NAMALWA (cell line): ENCODE measurements around the gene PHF20.
"Not testable (repeated sequence)": the region's sequence is repeated elsewhere in the genome, so short reads cannot be mapped to it uniquely, and the experiment has no call there.

Experiments
- DNase-seq: peaks from one replicate; pipeline ENCODE4 v3.0.0-alpha.2; 2015; ENCODE audit warnings: low spot score

The PHF20 gene

DNA sequence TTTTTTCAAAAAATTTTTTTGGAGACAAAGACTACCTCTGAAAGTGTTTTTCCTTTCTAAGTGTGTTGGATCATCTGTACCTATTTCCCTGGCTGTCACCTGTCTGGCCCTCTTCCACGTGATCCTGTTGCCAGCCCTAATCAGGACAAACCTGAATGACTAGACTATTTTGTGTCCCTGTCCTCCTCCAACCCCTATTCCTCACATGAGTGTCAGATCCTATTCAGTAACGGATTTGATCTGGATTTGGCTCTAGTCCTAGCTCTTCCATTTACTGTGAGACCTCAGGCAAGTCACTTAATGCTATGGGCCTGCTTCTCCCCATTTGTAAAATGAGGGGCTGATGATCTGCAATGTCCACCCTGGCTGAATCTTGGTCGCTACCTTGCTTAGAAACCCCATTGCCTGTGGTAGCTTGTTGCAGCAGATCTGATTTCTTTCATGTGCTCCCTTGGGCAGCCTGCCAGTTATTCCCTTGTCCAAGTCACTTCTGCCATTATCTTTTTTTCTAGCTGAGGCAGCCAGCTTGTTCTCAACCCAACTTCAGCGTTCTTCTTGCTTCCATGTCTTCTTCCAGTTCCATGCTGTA lies 4.8 kb downstream of the PHF20 start:
- no peak for DNase-seq

DNA sequence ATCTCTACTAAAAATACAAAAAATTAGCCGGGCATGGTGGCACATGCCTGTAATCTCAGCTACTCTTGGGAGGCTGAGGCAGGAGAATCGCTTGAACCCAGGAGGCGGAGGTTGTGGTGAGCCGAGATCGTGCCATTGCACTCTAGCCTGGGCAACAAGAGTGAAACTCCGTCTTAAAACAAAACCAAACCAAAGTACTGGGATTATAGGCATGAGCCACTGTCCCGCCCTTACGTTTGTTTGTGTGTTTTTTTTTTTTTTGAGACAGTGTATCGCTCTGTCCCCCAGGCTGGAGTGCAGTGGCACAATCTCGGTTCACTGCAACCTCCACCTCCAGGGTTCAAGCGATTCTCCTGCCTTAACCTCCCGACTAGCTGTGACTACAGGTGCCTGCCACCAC lies 12.0 kb downstream of the PHF20 start:
- not testable (repeated sequence) for DNase-seq

DNA sequence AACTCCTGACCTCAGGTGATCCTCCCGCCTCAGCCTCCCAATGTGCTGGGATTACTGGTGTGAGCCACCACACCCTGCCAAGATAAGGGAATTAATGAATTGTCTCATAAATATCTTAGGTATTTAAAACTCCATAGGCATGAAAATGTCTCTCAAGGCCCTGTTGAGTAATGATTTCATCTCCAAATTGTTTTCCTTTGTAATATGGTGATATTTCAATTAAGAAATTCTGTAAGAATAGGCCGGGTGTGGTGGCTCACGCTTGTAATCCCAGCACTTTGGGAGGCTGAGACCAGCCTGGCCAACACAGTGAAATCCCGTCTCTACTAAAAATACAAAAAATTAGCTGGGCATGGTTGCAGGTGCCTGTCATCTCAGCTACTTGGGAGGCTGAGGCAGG lies 13.7 kb downstream of the PHF20 start:
- not testable (repeated sequence) for DNase-seq

DNA sequence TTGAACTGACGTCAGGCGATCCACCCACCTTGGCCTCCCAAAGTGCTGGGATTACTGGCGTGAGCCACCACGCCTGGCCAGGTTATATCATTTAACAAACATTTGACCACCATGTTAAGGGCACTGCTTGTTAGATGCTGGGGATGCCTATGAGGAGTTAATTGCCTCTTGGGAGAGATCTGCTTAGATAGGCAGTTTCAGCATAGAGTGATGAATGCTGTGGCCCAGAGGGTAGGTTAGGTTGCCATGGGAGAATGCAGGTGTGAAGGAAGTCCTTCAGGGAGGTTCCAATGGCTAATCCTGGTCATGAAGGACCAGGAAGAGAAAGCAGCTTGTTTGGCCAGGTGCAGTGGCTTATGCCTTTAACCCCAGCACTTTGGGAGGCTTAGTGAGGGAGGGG lies 17.0 kb downstream of the PHF20 start:
- no peak for DNase-seq

DNA sequence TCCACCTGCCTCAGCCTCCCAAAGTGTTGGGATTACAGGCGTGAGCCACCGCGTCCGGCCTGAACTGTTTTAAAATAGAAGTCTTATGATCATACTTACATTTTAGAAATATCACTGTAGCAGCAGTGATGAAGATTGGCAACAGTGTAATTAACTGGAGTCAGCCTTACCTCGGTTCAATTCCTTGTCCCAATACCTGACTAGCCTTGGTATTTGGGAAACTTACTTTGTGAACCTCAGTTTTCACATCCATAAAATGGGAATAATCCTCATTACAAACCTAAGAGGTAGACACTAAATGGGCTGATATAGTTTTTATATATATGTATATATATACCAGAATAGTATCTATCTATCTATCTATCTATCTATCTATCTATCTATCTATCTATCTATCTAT lies 19.3 kb downstream of the PHF20 start:
- no peak for DNase-seq

DNA sequence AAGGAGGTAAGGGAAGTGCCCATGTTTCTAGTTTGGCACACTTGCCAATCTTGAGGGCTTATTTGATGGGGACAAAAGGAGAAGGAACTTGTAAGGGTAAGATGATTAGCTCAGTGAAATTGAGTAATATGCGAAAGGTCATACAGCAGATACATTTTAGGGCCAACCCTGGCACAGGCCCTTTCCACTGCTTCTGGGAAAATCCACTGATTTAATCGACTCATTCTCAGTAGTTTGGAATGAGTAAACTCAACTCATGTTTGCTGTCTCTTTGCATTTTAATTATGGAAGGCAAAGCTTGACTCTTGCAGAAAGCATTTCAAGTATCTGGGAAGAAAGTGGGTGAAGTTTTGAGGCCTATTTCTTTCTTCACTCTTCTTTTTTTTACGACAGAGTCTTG lies 20.0 kb downstream of the PHF20 start:
- no peak for DNase-seq

DNA sequence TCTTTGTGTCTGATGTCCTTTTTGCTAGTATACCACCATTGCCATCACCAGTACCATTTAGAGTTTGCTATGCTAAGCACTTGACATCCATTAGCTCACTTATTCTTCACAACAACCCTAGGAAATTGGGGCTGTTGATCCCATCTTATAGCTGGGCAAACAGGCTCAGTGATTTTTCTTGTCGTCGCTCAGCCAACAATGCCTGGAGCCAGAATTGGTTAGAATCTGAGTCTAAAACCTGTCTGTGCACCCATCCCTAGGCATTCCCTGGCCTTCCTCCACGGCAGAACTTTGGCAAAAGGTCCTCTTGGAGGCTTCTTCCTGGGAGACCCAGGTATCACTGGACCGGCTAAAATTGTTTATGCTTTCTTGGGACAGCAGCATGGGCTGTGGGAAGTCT lies 20.9 kb downstream of the PHF20 start:
- DNase-seq: no peak

DNA sequence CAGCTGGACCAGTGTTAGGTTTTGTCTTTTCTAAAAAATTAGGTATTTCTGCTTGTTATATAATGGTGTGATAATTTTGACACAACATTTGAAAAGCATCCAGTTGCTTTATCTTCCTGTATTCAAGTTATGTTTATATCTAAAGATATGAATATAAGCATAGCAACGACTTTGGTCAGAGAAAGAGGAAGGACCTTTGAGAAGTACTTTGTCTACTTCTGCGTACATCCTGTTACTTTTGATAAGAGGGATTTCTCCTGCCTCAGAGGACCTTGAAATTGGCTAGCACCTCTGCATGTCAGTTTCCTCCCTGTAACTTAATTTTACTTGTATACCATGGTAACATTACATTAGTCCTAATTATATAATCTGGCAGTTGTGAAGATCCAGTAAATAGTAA lies 24.8 kb downstream of the PHF20 start:
- peak; percentile 40 for DNase-seq

DNA sequence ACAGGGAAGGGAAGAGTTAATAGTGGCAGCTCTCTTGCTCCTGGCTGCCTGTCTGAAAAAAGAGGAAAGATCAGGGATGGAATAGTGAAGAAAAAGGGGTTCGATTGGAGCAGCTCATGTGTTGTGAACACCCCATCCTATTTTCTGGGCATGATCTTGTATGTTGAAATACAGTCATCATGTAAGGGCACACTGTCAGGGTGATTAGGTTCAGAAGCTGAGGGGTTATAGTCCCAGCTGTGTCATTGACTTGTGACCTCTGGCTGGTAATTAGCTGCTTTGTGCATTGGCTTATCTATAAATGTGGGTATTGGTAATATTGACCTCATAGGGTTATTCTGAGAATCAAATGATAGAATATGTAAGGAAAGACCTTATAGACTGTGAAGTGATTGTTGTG lies 30.1 kb downstream of the PHF20 start:
- DNase-seq: no peak

DNA sequence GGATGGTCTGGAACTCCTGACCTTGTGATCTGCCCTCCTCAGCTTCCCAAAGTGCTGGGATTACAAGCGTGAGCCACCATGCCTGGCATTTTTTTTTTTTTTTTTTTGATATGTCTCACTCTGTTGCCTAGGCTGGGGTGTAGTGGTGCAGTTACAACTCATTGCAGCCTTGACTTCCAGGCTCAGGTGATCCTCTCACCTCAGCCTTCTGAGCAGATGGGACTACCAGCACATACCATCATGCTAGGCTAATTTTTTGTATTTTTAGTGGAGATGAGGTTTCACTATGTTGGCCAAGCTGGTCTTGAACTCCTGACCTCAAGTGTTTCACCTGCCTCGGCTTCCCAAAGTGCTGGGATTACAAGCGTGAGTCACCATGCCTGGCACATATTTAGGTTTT lies 34.3 kb downstream of the PHF20 start:
- DNase-seq: no peak

DNA sequence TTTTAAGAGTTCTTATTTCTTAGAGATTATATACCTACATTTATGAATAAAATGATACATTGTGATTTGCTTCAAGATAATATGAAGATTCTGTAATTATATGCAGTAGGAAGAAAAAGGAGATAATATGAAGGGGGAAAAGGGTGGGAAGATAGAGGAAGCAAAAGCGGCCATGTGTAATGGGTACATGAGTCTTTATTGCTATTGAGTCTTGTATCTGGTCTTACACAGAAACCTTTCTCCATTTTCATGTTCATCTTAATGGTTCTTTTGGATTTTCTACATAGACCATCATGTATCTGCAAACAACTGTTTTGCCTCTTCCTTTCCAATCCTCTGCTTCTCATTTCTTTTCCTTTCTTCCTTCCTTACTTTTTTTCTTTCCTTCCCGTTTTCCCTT lies 36.1 kb downstream of the PHF20 start:
- no peak for DNase-seq

DNA sequence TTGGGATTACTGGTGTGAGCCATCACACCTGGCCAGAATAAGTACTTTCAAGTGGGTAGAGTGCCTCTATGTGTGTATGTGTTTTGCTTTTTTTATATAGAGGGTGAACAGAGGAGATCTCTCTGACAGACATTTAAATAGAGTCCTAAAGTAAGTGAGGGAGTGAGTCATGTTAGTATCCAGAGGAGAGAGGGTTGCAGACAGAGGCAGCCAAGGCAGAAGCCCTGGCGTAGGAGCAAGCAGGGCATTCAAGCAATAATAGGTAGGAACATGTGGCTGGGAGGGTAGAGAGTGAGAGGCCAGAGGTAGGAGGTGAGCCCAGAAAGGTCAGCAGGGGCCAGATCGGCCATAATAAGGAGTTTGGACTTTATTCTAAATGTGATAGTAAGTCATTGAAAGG lies 48.9 kb downstream of the PHF20 start:
- DNase-seq: no peak

DNA sequence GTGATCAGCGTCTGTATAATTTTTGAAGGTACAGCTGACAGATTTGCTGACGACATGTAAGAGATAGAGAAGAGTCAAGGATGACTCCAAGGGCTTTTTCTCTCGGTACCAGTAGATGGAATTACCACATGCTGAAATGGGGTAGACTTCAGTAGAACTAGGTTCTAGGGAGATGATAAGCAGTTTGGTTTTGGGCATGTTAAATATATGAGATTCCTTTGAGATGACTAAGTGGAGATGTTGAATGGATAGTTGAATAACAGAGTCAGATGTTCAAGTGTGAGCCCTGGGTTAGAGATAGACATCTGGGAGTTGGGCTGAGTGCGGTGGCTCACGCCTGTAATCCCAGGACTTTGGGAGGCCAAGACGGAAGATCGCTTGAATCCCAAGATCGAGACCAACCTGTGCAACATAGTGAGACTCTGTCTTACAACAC lies 50.0 kb downstream of the PHF20 start:
- no peak for DNase-seq

DNA sequence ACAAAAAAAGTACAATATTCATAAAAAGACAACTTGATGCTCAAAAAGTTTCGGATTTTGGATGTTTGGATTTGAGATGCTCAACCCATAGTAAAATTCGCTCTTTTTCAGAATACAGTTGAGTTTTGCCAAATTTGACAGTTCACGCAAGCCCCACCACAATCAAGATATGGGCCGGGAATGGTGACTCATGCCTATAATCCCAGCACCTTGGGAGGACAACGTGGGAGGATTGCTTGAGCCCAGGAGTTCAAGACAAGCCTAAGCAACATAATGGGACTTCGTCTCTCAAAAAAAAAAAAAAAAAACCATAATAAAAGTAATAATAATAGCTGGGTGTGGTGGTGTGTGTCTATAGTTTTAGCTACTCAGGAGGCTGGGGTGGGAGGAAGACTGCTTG lies 51.3 kb downstream of the PHF20 start:
- no peak for DNase-seq

DNA sequence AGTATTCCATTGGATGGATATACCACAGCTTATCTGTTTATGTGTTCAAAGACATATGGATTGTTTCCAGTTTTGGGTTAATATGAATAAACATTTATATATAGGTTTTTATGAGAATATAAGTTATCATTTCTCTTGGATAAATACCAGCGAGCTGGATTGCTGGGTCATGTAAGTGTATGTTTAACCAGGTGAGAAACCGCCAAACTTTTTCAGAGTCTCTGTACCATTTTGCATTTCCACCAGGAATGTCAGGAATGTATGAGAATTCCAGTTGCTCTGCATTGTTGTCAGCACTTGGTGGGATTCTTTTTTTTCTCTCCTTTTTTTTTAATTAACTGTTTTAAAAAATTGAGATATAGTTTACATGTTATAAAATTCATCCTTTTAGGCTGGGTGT lies 52.1 kb downstream of the PHF20 start:
- no peak for DNase-seq

DNA sequence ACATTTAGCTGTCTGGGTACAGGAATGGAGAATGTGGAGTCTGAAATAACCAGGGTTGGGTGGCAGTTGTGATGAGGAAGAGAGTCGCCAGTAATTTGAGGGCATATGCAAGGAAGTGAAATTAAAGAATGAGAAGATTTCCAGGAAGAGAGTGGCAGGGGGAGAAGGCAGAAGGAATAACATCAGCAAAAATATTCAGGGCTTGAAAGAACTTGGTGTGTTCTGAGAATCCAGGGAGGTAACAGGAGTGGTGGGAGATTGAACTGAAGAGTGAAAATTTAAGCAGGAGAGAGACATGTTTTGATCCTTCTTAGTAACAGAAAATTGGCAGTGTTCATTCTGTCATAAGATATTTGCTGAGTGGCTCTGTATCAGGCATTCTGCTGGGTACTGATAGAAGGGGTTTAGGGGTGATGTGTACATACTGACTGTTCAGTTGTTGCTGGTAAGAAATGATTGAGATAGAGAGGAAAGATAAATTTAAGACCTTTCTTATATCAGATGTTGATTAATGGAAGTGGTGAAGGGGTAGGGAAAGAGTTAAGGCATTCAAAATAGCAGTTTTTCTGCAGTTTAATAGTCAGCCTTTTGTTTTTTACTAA lies 54.7 kb downstream of the PHF20 start:
- no peak for DNase-seq

DNA sequence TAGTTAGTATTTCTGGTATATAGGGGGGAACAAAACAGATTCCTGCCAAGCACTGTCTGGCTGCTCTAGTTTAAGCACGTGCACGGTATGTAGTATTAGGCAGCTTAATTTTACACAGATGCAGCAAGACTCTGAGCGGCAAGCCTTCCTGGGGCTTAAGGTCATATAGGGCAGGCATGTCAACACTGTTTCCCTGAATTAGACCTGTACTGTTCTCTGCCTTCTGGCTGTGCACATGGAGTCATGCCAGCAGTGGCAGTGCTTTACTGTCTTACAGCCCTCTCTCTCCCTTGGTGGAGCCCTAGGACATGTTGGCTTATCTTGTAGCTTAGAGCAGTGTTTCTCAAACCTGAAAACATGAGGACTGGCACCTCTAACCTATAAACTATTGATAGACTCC lies 56.6 kb downstream of the PHF20 start:
- no peak for DNase-seq

DNA sequence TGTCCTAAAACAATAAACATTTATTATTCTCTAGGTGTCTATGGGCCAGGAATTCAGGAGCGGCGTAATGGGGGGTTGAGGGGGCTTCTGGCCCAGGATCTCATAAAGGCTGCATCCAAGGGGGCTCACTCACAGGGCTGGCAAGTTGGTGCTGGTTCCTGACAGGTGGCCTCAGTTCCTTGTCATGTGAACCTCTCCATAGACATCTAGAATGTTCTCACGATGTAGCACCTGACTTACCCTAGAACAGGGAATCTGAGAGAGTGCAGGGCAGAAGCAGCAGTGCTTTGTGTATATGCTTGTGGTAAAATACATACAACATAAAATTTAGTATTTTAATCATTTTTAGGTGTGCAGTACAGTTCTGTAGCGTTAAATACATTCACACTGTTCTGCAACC lies 57.1 kb downstream of the PHF20 start:
- DNase-seq: no peak

DNA sequence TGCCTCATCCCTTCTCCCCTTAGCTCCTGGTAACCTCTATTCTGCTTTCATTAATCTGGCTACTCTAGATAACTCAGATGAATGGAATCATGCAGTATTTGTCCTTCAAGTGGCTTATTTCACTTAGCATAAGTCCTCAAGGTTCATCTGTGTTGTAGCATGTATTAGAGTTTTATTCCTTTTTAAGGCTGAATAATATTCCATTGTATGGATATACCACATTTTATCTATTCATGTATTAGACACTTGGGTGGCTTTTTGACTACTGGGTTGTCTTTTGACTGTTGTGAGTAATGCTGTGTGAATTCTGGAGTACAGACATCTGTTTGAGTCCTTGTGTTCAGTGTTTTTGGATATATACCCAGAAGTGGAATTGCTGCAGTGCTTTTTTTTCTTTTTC lies 58.4 kb downstream of the PHF20 start:
- DNase-seq: no peak

DNA sequence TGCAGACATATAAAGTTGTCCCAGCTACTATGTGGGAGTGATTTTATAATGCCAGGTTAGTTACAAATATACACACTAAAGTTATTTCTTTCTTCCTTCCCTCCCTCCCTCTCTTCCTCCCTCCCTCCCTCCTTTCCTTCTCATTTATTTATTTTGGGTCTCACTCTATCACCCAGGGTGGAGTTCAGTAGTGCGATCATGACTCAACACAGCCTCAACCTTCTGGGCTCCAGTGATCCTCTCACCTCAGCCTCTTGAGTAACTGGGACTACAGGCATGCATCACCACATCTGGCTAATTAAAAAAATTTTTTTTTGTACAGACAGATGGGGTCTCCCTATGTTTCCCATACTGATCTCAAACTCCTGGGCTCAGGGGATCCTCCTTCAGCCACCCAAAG lies 59.2 kb downstream of the PHF20 start:
- no peak for DNase-seq

DNA sequence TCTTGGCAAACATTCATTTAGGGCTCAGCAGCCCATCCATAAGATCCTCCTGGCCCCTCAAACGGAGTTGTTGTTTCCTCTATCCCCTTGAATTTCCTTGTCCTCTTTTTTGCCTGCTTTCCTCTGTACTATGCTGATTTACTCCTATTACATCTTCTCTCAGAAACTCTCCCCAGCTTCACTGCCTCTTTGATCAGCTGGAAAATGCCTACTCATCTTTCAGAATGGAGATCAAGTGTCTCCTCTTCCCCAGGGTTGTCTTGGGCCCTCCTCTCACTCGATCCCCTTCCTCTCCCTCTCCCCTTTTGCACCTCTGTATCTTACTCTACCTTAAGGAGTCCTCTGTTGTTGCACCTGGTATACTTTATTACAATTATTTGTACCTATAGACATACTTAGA lies 60.2 kb downstream of the PHF20 start:
- no peak for DNase-seq

DNA sequence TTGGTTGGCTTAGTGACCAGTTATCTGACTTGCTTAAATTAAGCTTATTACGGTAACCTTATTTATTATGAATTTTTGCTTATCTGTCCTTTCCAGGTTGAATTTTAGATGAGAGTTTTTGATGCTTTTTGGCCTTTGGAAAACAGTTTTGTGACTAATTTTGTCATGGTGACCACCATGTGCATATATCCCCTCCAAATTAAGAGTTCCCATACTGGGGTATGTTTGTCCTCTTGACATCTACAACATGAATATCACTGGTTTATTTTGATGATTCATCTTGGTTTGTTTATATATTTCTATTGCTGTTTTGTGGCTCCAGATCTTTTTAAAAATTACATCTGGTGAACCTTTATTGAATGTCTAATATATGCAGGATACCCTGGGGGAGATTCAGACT lies 61.4 kb downstream of the PHF20 start:
- DNase-seq: no peak

DNA sequence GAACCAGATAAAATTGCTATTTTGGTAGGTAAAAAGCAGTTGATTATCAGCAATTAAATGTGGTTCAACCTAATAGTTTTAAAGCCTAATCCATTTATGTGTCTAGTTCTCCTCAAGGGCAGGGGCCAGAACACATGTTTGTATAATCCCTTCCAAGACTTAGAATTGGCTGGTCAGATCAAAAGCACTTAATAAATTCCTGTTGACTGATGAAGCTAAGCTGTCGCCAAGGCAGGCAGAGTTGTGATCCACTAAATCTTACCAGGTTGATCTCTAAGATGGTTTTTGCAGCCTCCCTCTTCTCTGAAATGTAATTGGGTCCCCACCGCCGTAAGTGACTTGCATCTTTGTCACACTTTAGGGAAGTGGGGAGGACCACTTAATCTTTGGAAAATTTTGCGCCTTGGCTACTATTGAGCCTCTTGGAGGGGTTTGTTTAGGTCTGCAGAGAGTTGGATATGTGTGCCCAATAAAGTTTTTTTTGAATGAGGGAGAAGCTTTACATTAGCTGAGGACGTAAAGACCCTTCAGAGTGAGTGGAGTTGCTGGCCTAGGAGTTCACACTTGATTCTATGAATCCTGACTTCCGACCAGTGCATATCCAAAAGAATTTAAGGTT lies 65.9 kb downstream of the PHF20 start:
- DNase-seq: no peak

DNA sequence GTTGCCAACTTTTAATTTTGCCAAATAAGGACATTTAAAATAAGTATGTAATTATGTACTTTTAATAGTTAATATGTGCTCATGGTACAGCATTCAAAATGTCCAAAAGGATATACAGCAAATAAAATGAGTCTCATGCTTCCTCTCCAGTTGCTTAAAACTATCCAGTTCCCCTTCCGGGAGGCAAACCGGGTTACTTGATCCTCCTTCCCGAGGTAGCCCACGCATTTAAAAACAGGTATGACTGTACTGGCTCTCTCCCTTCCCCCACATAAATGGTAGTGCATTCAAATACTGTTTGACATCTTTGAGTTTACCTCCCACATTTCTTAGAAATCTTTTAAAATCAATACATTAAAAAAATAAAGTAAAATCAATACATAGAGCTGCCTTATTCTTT lies 66.4 kb downstream of the PHF20 start:
- DNase-seq: no peak
